IMR-90 (cell line): ENCODE measurements around the gene ZNF691. TPM values are rescaled to one million over a fixed set of nuclear protein-coding genes. Genes with fewer than 3 reads are reported as not detected.

Experiments
- ATAC-seq: fragments of 200-7000 bp; cut with Tn5 transposase; 2 replicates; pipeline ENCODE4 v1.9.1; 2020; ENCODE audit warnings: low read depth, mild to moderate bottlenecking, moderate library complexity
- BruUV-seq: library from RNA; stranded (reverse); fragments of 400-500 nt; replicated peaks from 2 replicates; lab custom pipeline; 2021; lab: Mats Ljungman, UMichigan
- CTCF ChIA-PET: fragments of 300-600 bp; formaldehyde crosslinking; extraction: SDS; loops from one replicate; lab custom pipeline; 2021; ENCODE audit warnings: antibody characterized with exemption; lab: Yijun Ruan, JAX
- POLR2A ChIA-PET: fragments of 300-600 bp; sonication (Branson Sonifier 250); formaldehyde crosslinking; loops from one replicate; lab custom pipeline; 2022; ENCODE audit warnings: antibody characterized with exemption; ENCODE audit not compliant: unreplicated experiment; lab: Charles Lee
- DNase-seq: peaks from one replicate; pipeline ENCODE4 v3.0.0; 2013
- H2AFZ ChIP-seq: replicated peaks from 2 replicates; pipeline ENCODE3; 2013; ENCODE audit warnings: low read length, mild to moderate bottlenecking; ENCODE audit not compliant: poor library complexity
- H2AK5ac ChIP-seq: 2 replicates; pipeline ENCODE4 v1.6.1; 2013; ENCODE audit warnings: low read depth, low read length, inconsistent platforms
- H2AK9ac ChIP-seq: replicated peaks from 2 replicates; pipeline ENCODE3; 2013; ENCODE audit warnings: mild to moderate bottlenecking, low read depth, low read length, moderate library complexity; ENCODE audit not compliant: poor library complexity
- H2BK120ac ChIP-seq: 2 replicates; pipeline ENCODE4 v1.6.1; 2013; ENCODE audit warnings: low read depth, low read length, inconsistent platforms
- H2BK15ac ChIP-seq: 3 replicates; pipeline ENCODE4 v1.6.1; 2013; ENCODE audit warnings: low read depth, low read length, inconsistent platforms
- H2BK20ac ChIP-seq: 2 replicates; pipeline ENCODE4 v1.6.1; 2013; ENCODE audit warnings: low read depth, mild to moderate bottlenecking, inconsistent platforms, low read length, moderate library complexity
- H2BK5ac ChIP-seq: 2 replicates; pipeline ENCODE4 v1.6.1; 2013; ENCODE audit warnings: mild to moderate bottlenecking, low read depth, low read length, inconsistent platforms; ENCODE audit not compliant: poor library complexity, severe bottlenecking
- H3K14ac ChIP-seq: replicated peaks from 2 replicates; pipeline ENCODE4 v1.6.1; 2013; ENCODE audit warnings: low read depth, low read length, inconsistent platforms
- H3K18ac ChIP-seq: 2 replicates; pipeline ENCODE4 v1.6.1; 2013; ENCODE audit warnings: low read depth, low read length, control low read depth
- H3K23ac ChIP-seq: 2 replicates; pipeline ENCODE4 v1.6.1; 2013; ENCODE audit warnings: low read depth, low read length, inconsistent platforms
- H3K27ac ChIP-seq: 2 replicates; pipeline ENCODE4 v1.5.1; 2013; ENCODE audit warnings: mild to moderate bottlenecking, control low read depth, low read length; ENCODE audit not compliant: insufficient read depth
- H3K27me3 ChIP-seq: 2 replicates; pipeline ENCODE4 v1.6.1; 2013; ENCODE audit warnings: low read length; ENCODE audit not compliant: control insufficient read depth, insufficient read depth
- H3K36me3 ChIP-seq: 2 replicates; pipeline ENCODE4 v1.6.1; 2013; ENCODE audit warnings: low read length, mixed read lengths; ENCODE audit not compliant: control insufficient read depth, insufficient read depth
- H3K4ac ChIP-seq: 2 replicates; pipeline ENCODE4 v1.6.1; 2013; ENCODE audit warnings: low read depth, low read length, inconsistent platforms
- H3K4me1 ChIP-seq: 2 replicates; pipeline ENCODE4 v1.6.1; 2013; ENCODE audit warnings: low read length, mixed read lengths; ENCODE audit not compliant: control insufficient read depth, insufficient read depth
- H3K4me2 ChIP-seq: 2 replicates; pipeline ENCODE4 v1.6.1; 2013; ENCODE audit warnings: low read depth, mild to moderate bottlenecking, control low read depth, low read length, moderate library complexity
- H3K4me3 ChIP-seq: 2 replicates; pipeline ENCODE4 v1.5.1; 2013; ENCODE audit warnings: low read depth, mild to moderate bottlenecking, control low read depth, low read length, moderate library complexity; ENCODE audit not compliant: insufficient read depth
- H3K56ac ChIP-seq: 2 replicates; pipeline ENCODE4 v1.6.1; 2013; ENCODE audit warnings: low read length, inconsistent platforms; ENCODE audit not compliant: insufficient read depth; ENCODE audit errors: extremely low read depth
- H3K79me1 ChIP-seq, 2 experiments: 2 replicates each; pipeline ENCODE4 v1.6.1; 2013; ENCODE audit warnings: low read length in 2 of 2, inconsistent platforms in 1 of 2, low read depth in 1 of 2
- H3K9ac ChIP-seq: 2 replicates; pipeline ENCODE4 v1.6.1; 2013; ENCODE audit warnings: low read depth, low read length, control low read depth
- H3K9me1 ChIP-seq: 2 replicates; pipeline ENCODE4 v1.6.1; 2013; ENCODE audit warnings: low read length, inconsistent platforms; ENCODE audit not compliant: insufficient read depth
- H3K9me3 ChIP-seq: 2 replicates; pipeline ENCODE4 v1.6.1; 2013; ENCODE audit warnings: low read length; ENCODE audit not compliant: control insufficient read depth, insufficient read depth
- H4K20me1 ChIP-seq: 2 replicates; pipeline ENCODE4 v1.6.1; 2013; ENCODE audit warnings: low read length, inconsistent platforms; ENCODE audit not compliant: insufficient read depth
- H4K5ac ChIP-seq: 2 replicates; pipeline ENCODE4 v1.6.1; 2013; ENCODE audit warnings: mild to moderate bottlenecking, low read depth, low read length, control low read depth
- H4K8ac ChIP-seq, 2 experiments: 2 replicates each; pipeline ENCODE4 v1.6.1; 2013; ENCODE audit warnings: low read depth in 2 of 2, low read length in 2 of 2, control low read depth in 1 of 2, inconsistent platforms in 1 of 2
- H4K91ac ChIP-seq: 2 replicates; pipeline ENCODE4 v1.6.1; 2013; ENCODE audit warnings: low read depth, low read length, inconsistent platforms; ENCODE audit not compliant: insufficient read depth
- CEBPB ChIP-seq: IDR thresholded peaks from 2 replicates; pipeline ENCODE4 v1.6.1; 2012; ENCODE audit warnings: low read depth, low read length, improper control_type of control experiment
- CTCF ChIP-seq: conservative IDR thresholded peaks from 2 replicates; pipeline ENCODE4 v1.5.1; 2012; ENCODE audit warnings: mild to moderate bottlenecking, low read depth, low read length, improper control_type of control experiment
- ELK1 ChIP-seq: fragments of 150-350 bp; IDR thresholded peaks from 2 replicates; pipeline ENCODE4 v1.6.1; 2016; ENCODE audit warnings: low read depth, mild to moderate bottlenecking, low read length, moderate library complexity, borderline replicate concordance
- MAZ ChIP-seq: IDR thresholded peaks from 2 replicates; pipeline ENCODE4 v1.6.1; 2012; ENCODE audit warnings: low read depth, mild to moderate bottlenecking, low read length, improper control_type of control experiment, moderate library complexity, borderline replicate concordance
- POLR2A ChIP-seq: IDR thresholded peaks from 2 replicates; pipeline ENCODE4 v1.6.1; 2012; ENCODE audit warnings: mild to moderate bottlenecking, low read depth, low read length
- RFX5 ChIP-seq: IDR thresholded peaks from 2 replicates; pipeline ENCODE4 v1.8.0; 2012; ENCODE audit warnings: low read depth, mild to moderate bottlenecking, low read length, moderate library complexity
- WGBS, 2 experiments: methylation state at CpG; one replicate each; pipeline versions ENCODE4 v1.1.5 to v1.1.7; 2013; ENCODE audit warnings: missing lambda C conversion rate in 2 of 2; ENCODE audit not compliant: insufficient read length in 1 of 2; ENCODE audit errors: extremely low coverage in 2 of 2; 5-methylcytosine and 5-hydroxymethylcytosine counted together
- dilution Hi-C: fragments of 300-500 bp; cut with HindIII; formaldehyde crosslinking; loops from one replicate; pipeline ENCODE4 v1.14.3; 2018; ENCODE audit warnings: low sequenced_read_pairs; ENCODE audit not compliant: unreplicated experiment
- in situ Hi-C: fragments of 300-500 bp; cut with MboI; formaldehyde crosslinking; loops from 3 replicates; pipeline ENCODE4 v1.14.3; 2019; ENCODE audit warnings: low sequenced_read_pairs, inconsistent platforms, mixed read lengths
- intact Hi-C: fragments of 100-400 bp; cut with micrococcal nuclease; formaldehyde crosslinking; loops from 2 replicates; pipeline ENCODE4 v1.10.0; 2022
- polyA plus RNA-seq, 3 experiments: library from polyadenylated mRNA; depleted of rRNA; stranded (reverse); fragments of >200 nt; gene quantifications; 2 replicates each; pipeline ENCODE4 v1.2.3, GENCODE V29; 2012; ENCODE audit warnings: low replicate concordance in 1 of 3
- total RNA-seq: library from RNA; depleted of rRNA; stranded (reverse); fragments of >200 nt; gene quantifications from 2 replicates; pipeline ENCODE4 v1.2.3, GENCODE V29; 2012

Gene ZNF691
- total and polyA plus RNA-seq, 2 of the 4 experiments (the other 2 are of a cell fraction), result 6.8 to 13.6 TPM

DNA sequence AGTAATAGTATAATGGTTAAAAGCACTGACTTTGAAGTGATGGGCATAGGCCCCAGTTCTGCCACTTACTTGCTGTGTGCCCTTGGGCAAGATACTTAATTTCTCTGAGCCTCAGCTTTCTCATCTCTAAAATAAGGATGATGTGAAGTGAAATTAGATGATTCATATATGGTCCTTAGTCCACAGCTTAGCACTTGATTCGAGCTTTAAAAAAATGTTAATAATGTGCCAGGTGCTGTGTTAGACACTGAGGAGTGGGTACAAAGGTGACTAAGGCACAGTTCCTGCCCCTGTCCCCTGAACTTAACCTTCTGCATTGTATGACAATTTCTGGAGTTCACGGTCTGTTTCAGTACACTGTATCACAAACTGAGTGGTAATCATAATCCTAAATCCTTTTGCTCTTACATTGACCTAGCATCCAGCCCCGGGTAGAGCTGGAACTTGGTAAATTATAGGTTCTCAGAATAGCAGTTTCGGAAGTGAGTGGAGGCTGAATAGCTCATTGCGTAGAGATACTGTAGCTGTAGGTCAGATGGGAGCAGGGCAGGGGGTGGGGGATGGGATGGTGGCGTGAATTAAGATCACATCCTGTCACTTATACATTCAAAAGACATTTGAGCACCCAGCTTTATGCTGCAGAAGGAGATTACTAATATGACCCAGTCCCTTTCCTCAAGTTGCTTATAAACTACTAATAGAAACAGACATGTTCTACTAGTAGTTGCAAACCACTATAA, 1.5 kb downstream of the ZNF691 start:
- H3K4ac ChIP-seq, result no peak overlapping the region
- H2AK9ac ChIP-seq, result no peak overlapping the region
- H2BK20ac ChIP-seq, result no peak overlapping the region
- no TSS peak for BruUV-seq
- H3K14ac ChIP-seq, result no peak overlapping the region
- H4K91ac ChIP-seq, result no peak overlapping the region
- H2BK120ac ChIP-seq, result no peak overlapping the region
- H3K23ac ChIP-seq, result peak overlapping the region; percentile 81; the same call in 1 of the 2 replicates
- no peak overlapping the region for H4K8ac ChIP-seq
- H3K9me3 ChIP-seq, result peaks cover 11% of the 10 kb centered on the region
- H4K20me1 ChIP-seq, result no peaks in the 10 kb centered on the region
- H2AK5ac ChIP-seq, result no peak overlapping the region
- H3K9me1 ChIP-seq, result peaks cover 15% of the 10 kb centered on the region
- no peaks in the 10 kb centered on the region for H3K27me3 ChIP-seq
- WGBS, 2 experiments, result 100% methylated on average over 1 of the region's 6 CpGs; no CpG with 5 or more reads in 1 of the 2 experiments
- H3K4me2 ChIP-seq, result peak overlapping the region; percentile 96; the same call in 1 of the 2 replicates
- no peak overlapping the region; the same call in 1 of the 2 replicates for H3K4me3 ChIP-seq
- ATAC-seq (no peak), DNase-seq (no peak)
- H3K27ac ChIP-seq, result no peak overlapping the region
- H4K5ac ChIP-seq, result no peak overlapping the region
- no peak overlapping the region for H2BK5ac ChIP-seq
- H3K9ac ChIP-seq, result no peak overlapping the region
- intact Hi-C loops, result loop anchor here (10.0 kb wide), 1 partner anchor 163 kb away; the partner anchor contains the start of gene YBX1
- no peak overlapping the region for H3K18ac ChIP-seq
- H3K79me1 ChIP-seq, result peaks cover 18 to 33% of the 10 kb centered on the region in 2 experiments
- peaks cover 6% of the 10 kb centered on the region for H3K4me1 ChIP-seq
- POLR2A ChIA-PET, result no interaction called here
- TF ChIP-seq MAZ (no peak), POLR2A (no peak), RFX5 (no peak), CEBPB (no peak), CTCF (no peak), ELK1 (no peak)
- dilution Hi-C loops, result no loop called here
- peaks cover 18% of the 10 kb centered on the region for H3K36me3 ChIP-seq
- no peak overlapping the region for H3K56ac ChIP-seq
- in situ Hi-C loops, result no loop called here
- no peak overlapping the region for H2BK15ac ChIP-seq
- no peak overlapping the region for H2AFZ ChIP-seq
- CTCF ChIA-PET, result no interaction called here
